ENCODE measurements around the gene CDC42EP2.
A peak's percentile ranks its signal among the peaks of the same experiment; 100 is the strongest.

The CDC42EP2 gene, protein sequence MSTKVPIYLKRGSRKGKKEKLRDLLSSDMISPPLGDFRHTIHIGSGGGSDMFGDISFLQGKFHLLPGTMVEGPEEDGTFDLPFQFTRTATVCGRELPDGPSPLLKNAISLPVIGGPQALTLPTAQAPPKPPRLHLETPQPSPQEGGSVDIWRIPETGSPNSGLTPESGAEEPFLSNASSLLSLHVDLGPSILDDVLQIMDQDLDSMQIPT

DNA sequence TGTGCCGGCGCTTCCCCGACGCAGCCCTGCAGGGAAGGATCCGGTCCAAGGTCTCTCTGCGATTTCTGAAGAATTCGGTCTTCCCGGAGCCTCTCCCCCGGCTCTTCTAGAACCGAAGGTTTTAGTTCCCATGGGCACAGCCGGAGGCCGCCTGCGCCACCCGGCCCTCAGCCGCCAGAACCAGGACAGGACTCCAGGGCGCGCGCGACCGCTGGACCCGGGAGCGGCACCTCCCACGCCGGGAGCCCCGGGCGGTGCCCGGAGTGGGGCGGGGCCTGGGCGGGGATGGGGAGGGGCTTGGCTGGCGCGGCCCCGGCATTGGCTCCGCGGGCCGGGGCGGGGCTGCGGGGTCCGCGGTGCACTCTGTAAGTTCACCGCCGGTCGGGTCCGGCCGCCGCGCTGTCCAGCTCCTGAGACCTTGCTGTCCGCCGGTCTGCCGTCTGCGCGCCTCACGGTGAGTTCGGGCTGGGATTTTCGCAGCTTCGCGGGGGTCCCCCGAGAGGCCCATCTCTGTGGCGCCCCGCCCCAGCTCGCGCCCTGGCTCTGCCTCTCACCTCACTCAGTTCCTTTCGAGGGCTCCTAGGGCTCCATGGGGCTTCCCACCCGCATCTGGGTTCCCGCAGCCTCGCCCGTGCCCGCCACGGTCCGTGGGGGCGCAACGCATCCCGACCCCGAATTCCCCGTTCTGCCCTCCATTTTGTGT lies at the start of gene CDC42EP2:
Gene CDC42EP2, plus strand, starts transcription at position 366 of the 703 bp plus-strand sequence. CDS start 6,033 bp downstream, outside the sequence.
- peak in 1 of 2 donors; percentile 71 for DNase-seq

DNA sequence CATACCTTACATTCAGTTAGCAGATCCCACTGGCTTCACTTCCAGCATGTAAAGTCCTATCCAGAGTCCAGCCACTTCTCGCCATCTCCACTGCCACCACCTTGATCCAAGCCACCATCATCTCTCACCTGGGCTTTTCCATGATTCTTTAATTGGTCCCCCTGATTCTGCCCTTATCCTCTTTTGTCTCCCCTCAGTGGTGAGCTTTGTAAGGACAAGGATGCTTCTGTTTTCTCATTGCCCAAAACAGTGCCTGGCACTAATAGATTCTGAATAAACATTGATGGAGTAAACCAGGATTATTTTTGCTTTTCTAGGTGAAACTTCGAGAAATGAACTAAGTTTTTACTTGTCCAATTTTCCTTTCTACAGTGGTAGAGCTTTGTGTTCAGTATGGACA lies 48.5 kb upstream of the CDC42EP2 start:
- no peak for DNase-seq

DNA sequence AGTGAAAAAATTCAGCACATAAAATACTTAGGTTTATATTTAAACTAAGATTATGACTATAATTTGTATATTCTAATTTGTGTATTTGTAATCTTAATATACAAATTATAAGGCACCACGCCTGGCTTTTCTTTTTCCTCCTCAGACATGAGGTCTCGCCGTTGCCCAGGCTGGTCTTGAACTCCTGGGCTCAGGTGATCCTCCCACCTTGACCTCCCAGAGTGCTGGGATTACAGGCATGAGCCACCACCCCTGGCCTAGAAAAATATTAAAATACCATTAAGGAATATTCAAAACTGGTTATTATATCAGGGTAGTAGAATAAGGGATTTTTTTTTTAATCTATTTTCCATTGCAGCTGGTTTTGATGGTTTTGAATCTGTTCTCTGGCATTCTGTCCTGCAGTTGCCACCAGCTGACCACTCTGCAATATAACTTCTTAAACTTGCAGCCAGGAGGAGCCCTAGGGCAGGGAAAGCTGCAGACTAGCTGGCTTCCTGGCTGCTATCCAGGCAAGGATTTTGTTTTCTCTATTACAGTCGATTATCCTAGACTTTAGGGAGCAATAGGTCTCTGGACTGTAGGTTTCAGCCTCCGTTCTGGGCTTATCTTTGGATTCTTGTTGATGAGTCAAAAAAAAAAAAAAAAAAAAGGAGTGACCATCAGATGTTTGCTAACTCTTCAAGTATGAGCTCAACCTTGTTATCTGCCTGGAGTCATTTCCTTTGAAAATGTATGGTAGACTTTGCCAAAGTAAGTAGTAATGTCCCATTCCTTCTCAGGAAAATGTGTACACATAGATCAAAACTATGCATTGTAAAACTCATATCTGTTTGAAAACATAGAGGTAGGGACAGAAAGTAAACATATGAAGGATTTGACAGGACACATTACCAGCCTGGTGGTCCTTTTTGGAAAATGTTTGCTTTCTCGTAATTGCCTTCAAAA lies 39.7 kb upstream of the CDC42EP2 start:
- DNase-seq = peak; percentile 11 to 51

DNA sequence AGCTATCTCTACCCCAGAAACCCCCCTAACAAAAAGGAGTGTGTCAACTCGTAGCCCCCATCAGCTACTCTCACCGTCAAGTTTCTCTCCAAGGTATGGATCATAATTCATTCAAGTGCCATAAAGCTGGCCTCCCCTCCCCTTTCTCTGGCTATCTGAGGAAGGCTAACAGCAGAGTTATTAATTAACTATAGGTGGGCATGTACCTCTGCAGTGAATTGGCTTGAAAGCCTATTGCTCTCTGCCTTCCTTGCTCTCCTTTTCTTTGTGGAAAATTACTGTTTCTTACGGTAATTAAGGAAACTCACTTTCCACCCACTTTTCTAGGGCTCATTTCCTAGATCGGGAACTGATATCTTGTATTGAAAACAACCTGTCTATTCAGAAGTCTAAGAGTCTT lies 38.8 kb upstream of the CDC42EP2 start:
- DNase-seq = no peak

DNA sequence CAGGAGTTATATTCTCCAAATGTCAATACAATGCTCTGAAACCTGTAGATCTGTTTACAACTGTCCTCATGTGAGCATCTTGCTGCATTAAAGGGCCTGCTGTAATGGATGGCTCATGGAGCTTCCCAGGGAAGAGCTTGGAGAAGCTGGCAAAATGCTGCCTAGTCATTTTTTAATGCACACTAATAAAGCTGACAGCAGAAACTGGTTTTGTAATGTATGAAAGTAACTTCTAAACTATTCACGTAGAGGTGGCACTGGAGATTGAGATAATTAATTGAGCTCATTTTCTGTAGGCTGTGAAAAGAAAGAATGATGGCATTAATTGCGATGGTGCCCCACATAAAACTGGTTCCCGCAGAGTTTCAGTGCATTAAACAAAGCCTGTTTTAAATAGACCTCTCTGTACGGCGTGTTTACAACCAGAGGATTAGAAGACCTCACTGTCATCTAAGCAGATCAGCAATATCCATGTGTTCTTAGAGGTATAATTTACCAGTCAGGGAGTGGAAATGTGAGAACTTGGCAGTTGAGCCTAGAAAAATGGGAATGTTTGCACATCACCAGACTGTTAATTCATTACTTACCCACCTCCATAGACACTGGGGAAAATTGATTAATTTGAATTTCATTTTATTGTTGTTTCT lies 36.9 kb upstream of the CDC42EP2 start:
- DNase-seq = no peak

DNA sequence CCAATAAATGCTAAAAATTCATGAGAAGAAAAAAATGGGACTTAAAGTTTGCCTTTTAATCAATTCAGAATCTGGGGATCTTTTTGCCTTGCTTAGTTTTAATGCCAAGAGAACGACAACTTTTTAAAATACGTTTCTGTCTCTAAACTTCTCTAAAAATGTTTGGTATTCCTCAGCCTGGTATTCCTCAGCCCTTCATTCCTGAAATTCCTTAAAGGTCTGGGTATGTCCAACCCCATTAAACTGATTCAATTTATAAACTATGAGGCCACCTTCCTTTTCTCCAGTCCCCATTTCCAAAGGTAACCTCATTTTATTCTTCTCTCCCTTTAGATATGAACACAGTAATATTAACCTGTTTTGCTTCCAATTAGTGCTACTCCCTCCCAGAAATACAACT lies 36.3 kb upstream of the CDC42EP2 start:
- DNase-seq = no peak

DNA sequence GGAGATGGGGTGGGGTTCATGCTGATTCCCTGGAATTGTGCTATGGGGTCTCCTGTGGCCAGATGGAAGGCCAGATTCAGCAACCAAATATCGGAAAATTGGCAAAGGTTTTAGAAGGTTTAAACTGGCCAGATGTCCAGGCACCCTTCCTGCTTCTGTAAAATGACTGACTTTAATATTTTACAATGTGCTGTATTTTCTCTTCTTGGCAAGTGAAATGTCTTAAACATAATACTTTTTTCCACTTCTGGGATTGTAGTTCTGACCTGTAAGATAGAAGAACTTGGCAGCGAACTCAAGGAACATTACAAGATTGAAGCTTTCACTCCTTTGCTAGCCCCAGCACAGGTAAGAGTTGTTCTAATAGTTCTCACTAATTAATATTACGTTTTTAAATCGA lies 35.4 kb upstream of the CDC42EP2 start:
- no peak for DNase-seq

DNA sequence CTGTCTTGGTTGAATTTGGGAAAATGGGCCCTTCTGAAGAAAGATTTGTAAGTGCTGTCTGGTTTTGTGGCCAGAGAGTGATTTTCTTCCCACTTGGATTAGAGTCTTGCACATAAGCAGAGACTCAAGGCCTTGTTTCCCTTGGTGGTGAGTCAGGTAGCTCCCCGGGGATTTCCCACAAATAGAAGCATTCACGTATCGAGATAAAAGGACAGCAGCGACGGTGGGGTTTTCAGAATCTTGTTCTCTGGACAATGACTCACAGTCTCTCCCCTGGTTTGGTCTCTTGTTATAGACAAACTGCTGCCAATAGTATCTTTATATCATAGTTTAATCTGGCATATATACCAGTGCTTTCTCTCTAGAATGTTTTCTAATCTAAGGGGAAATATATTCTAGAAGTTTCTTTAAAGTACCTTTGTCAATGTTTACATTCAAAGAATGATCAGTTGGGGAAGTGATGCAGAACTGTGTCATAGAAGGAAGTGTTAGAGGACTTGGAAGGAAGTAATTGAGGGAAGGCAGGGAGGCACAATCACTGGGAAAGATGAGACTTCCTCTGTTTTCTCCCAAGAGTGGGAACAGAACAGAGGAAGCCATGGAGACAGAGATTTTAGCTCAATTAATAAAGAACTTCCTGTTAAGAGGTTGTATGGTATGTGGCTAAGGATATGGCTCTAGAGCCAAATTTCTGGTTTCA lies 34.8 kb upstream of the CDC42EP2 start:
- DNase-seq = no peak

DNA sequence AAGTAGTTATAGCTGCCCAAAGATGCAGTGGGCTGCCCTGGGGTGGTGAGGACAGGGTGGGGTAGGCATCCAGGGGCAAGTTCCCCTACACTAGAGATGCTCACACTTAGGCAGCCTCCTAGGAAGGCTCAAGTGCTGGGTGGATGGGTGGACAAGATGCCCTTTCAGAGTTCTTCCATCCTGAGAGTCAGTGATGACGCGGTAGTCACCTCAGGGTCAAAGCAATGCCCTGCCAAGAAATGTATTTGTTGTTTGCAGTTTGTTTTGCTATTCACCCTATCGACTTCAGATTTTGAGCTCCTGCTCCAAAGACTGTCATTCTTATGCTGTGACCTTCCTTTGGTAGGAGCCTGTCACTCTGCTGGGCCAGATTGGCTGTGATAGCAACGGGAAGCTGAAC lies 34.0 kb upstream of the CDC42EP2 start:
- no peak for DNase-seq

DNA sequence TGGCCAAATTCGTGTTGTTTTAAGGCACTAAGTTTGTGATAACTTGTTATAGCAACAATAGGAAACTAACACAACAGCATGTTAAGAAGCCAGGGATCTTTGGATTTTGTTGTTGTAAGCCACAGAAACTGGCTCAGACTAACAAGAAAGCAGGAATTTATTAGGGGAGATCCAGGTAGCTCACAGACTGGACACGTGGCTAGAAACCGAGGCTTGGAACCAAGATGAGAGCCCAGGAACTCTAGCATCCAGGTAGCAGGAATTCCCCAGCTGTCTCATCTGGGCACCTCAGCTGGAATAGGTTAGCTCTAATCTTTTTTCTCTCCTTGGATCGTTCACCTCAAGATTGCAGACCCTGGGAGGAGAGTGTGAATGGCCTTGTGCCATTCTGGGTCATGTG lies 28.0 kb upstream of the CDC42EP2 start:
- no peak for DNase-seq

DNA sequence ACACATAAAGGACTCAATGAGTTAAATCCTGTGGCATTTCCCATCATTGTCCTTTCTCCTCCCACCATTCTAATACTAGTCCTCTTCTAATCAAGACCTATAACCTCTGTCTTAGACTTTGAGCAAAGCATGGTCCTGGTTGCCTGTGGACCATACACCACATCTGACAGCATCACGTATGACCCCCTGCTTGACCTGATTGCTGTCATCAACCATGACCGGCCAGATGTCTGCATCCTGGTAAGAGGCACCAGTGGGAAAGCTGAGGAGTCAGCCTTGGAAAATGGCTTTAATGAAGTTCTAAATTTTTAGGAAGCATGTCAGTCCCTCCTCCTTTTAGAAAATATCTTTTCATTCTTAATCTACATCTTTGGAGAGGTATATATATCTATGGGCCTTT lies 27.1 kb upstream of the CDC42EP2 start:
- no peak for DNase-seq

DNA sequence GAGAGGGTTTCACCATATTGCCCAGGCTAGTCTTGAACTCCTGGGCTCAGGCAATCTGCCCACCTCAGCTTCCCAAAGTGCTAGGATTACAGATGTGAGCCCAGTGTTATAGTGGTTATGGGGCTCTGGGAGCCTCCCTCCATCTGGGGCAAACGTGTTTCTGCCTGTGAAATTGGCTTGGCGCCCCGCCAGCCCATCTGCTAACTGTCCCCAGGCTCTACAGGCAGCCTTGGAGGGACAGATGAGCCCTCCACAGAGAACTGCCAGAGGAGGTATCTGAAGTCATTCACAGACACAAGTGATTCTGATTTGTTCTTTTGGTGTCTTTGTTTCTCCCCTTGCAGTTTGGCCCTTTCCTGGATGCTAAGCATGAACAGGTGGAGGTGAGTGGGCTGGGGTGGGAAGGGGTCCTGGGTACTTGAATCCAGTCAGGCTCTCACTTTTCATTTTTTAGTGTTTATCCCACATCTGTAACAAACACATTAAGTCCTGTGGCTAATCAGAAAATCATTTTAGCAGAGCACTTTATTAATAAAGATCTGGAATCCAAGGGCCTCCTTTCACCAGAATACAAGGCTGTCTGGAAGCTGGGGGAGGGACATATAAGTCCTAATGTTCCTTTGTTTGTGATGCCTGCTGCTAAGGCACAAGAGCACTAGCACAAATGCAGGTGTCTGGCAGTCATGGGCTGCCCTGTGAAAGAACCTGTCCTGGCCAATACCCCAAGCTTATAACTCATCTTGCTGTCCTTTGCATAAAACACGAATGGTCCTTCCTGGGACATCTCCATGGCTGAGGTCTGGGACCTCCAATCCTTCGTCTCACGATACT lies 25.7 kb upstream of the CDC42EP2 start:
- no peak for DNase-seq

DNA sequence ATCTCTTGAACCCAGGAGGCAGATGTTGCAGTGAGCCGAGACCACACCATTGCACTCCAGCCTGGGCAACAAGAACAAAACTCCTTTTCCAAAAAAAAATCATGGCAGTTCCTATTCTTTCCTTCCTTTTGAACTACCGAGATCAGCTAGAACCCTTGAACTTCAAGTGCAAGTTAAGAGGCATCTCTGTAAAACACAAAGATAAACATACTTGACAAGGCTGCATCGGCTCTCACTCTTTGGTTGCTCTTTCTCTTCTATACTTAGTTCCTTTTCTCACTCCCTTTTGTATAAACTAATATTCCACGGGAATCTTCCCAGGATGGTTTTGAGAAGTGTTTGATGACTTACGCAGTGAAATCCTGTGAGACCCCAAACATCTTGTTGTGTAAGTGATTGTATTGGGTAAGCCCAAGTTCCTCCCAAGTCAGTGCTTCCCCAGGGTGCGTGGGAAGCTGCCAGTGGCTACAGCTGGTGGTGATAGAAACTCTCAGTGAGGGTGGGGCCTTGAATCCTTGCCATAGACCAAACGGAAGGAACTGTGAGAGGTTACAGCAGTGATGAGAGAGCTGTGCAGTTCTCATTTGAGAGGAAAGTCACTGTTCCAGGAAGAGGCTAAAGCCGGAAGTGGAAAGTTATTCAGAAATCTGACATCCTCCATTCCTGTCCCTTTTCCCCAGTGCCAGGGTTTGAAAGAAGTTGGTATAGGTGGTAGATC lies 24.1 kb upstream of the CDC42EP2 start:
- peak; percentile 26 to 89 for DNase-seq

DNA sequence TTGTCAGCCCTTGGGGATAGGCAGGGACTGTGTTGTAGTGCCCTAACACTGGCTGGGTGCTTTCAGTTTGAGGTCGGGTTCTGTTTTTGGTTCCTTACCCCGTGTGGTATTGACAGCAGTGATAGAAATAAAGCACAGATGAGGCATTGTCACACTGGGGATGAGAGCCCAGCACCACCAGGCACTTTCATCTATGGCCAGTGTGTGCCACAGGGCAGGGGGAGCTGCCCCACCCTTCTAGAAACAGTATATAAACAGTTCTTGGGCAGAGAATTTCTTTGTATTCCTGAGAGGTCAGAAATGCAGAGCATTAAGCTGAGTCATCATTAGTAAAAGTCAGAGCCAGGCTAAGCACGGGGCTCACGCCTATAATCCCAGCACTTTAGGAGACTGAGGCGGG lies 23.1 kb upstream of the CDC42EP2 start:
- no peak for DNase-seq

DNA sequence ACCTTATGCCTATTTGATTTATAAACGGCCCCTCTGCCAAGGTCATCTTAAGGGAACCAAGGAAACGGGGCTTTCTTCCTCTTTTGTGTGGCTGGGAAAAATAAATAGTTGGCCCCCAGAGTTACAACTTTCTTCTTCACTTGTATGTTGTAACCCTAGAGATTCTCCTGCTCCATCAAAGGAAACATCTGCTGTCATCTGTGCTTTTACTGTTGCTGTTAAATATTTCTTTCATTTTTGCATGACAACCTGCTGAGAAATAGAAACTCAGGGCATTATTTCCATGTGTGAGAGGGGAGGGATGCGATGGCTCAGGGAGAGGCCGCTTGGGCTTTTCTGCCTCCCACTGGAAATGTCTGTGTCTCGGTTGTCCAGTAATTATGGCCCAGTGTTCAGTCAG lies 21.8 kb upstream of the CDC42EP2 start:
- peak in 1 of 2 donors; percentile 66 for DNase-seq

DNA sequence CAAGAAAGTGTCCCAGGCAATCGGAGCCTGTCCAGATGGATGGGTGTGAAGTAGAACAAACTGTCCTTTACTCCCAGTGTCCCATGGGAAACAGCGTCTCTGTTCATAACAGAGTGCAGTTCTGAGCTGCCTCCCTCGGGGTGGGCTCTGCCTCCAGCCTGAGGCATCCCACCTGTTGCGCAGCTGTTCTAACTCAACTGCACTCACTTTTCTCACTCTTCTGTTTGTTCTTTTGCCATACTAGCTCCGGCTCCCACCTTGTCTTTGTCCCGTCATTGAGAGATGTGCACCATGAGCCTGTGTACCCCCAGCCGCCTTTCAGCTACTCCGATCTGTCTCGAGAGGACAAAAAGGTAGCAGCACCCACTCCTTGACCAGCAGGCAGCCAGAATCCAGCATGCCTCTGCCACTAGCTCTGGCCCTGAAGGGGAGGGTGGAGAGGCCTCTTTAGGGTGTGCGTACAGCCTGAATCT lies 20.7 kb upstream of the CDC42EP2 start:
- no peak for DNase-seq

DNA sequence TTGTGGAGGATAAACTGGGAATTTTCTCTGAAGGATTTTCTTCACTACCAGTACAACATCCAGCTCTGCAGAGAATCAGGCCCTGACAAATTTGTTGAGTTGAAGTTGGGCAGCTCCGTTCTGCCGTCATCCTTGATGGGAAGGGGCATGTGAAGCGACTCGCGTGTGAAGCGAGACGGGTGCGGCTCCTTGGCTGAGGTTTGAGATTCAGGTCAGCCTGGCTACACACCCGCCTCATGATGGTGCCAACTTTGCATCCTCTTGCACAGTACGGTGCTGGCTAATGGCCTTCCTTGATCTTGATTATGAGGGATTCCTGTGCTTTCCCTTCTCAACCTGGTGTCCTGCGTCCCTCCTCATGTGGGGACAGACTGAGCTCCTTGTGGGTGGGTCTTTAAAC lies 19.7 kb upstream of the CDC42EP2 start:
- no peak for DNase-seq

DNA sequence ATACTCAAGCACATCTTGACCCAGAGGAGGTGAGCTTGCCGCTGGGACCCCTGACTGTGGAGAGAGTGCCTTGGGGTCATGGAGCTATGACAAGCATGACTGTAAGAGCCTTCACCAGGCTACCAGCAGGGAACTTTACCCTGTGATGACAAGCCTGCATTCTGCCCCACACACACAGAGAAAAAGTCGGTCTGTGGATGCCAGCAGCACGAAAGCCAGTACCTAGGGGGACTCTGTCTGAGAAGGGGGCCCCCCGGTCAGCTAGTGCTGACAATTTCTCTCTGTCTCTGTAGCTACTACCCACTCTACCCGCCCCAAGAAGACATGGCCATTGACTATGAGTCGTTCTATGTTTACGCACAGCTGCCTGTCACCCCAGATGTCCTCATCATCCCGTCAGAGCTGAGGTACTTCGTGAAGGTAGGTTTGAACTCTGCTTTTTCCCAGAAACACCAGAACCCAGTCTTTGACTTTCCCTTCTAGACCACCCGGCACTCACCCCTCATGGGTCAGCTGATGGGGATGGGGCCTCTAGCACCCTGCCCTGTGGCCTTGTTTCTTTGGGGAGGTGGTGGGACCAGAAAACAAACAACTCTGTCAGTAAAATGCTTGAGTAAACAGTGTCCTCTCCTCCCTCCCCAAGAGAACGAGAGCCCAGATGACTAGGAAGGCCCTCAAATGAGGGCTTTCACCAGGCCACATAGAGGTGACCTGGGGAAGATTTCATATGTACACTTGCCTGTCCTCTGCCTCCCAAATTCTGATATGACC lies 18.9 kb upstream of the CDC42EP2 start:
- no peak for DNase-seq

DNA sequence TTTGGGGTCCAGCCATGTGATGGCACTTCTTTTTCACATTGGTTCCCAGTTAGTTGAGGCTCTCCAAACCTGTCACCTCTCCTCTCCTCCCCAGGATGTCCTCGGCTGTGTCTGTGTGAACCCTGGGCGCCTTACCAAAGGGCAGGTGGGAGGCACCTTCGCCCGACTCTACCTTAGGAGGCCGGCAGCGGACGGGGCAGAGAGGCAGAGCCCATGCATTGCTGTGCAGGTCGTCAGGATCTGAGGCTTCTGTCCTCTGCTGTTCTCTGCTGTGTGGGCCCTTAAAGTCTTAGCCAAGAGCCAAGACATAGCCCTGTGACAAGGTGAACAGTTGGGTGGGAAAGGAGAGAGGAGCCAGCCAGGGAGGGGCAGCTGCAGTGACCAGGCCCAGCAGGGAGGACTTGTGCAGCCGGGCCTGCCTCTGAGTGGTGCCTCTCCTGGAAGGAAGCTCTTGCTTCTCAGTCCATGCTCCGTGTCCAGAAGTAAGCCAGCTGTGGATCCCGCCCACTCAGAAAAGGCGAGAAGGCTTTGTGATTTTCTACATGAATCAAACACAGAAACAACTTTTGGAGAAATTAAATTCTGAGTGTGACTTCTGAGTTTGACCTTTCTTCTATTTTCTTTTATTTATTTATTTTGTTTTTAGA lies 17.5 kb upstream of the CDC42EP2 start:
- no peak for DNase-seq

Measured in bone marrow (tissue), 2 donors.